GM18517 (cell line): ENCODE measurements around the gene TRIM31.

ENCODE experiments used
- ATAC-seq: cut with Tn5 transposase; IDR thresholded peaks from one replicate; pipeline ENCODE4 v1.9.1; 2021; ENCODE audit warnings: mild to moderate bottlenecking, moderate library complexity; ENCODE audit not compliant: unreplicated experiment

TRIM31 gene

GRCh38 chr6:30055513-30055912 is 57.4 kb downstream of the TRIM31 start:
- no peak for ATAC-seq

GRCh38 chr6:30053682-30054081 is 59.2 kb downstream of the TRIM31 start:
- no peak for ATAC-seq
